ENCODE measurements around the gene MR1.
"Not testable (repeated sequence)": the region's sequence is repeated elsewhere in the genome, so short reads cannot be mapped to it uniquely, and the experiment has no call there.

MR1 gene

GRCh38 chr1:181043025-181043888, 9.5 kb downstream of the MR1 start:
- Histone ChIP-seq H3K9me3 (no peaks in the 10 kb centered on the region), H3K27ac (peak overlapping the region; percentile 51), H3K36me3 (peaks cover 28% of the 10 kb centered on the region), H3K4me3 (ENCODE audit: low read depth in 1 of 2, low read length in 1 of 2) (no peak overlapping the region), H3K27me3 (no peaks in the 10 kb centered on the region), H3K4me1 (ENCODE audit: control insufficient read depth in 1 of 2, insufficient read depth in 1 of 2, low read depth in 1 of 2, low read length in 1 of 2) (peaks cover 24 to 25% of the 10 kb centered on the region in 2 experiments)
- TF ChIP-seq, protein P1, sequence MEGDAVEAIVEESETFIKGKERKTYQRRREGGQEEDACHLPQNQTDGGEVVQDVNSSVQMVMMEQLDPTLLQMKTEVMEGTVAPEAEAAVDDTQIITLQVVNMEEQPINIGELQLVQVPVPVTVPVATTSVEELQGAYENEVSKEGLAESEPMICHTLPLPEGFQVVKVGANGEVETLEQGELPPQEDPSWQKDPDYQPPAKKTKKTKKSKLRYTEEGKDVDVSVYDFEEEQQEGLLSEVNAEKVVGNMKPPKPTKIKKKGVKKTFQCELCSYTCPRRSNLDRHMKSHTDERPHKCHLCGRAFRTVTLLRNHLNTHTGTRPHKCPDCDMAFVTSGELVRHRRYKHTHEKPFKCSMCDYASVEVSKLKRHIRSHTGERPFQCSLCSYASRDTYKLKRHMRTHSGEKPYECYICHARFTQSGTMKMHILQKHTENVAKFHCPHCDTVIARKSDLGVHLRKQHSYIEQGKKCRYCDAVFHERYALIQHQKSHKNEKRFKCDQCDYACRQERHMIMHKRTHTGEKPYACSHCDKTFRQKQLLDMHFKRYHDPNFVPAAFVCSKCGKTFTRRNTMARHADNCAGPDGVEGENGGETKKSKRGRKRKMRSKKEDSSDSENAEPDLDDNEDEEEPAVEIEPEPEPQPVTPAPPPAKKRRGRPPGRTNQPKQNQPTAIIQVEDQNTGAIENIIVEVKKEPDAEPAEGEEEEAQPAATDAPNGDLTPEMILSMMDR (IDR thresholded peaks at IDR 0.05), result no peak

DNA sequence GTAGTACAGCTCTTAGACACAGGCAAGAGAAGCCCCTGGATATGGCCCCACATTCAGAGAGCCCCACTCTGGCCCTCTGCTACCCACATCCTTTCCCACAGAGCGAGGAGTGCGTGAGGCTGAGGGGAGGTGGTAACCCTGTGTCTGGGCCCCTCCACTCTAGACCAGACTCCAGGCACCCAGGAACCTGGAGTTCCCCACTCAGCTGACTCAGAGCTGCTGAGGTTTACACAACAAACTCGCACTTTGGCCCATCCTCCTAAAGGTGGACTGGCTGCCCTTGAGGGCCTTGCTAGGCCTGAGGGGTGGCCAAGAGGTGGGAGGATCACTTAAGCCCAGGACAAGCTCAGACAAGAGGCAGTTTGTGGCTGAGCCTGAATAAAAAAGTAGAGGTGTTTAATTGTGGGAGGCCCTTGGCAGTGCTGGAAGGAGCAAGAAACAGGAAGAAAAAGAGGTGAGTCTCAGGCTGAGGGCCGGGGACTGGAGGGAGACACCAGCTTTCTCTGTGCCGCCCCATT, 10.7 kb downstream of the MR1 start:
- Histone ChIP-seq H3K4me1 (ENCODE audit: control insufficient read depth in 1 of 2, insufficient read depth in 1 of 2, low read depth in 1 of 2, low read length in 1 of 2) (peaks cover 23% of the 10 kb centered on the region in 2 experiments), H3K9me3 (no peaks in the 10 kb centered on the region), H3K27me3 (no peaks in the 10 kb centered on the region), H3K27ac (peak overlapping the region; percentile 77), H3K36me3 (peaks cover 31% of the 10 kb centered on the region), H3K4me3 (ENCODE audit: low read depth in 1 of 2, low read length in 1 of 2) (no peak overlapping the region)
- TF ChIP-seq, protein P1 (IDR thresholded peaks at IDR 0.05), result no peak

GRCh38 chr1:181045946-181046345, 12.2 kb downstream of the MR1 start:
- not testable (repeated sequence) for H3K27me3 ChIP-seq; H3K27ac ChIP-seq; H3K4me3 ChIP-seq (ENCODE audit: low read depth in 1 of 2, low read length in 1 of 2); H3K9me3 ChIP-seq
- Histone ChIP-seq H3K36me3 (peaks cover 44% of the 10 kb centered on the region), H3K4me1 (ENCODE audit: control insufficient read depth in 1 of 2, insufficient read depth in 1 of 2, low read depth in 1 of 2, low read length in 1 of 2) (peaks cover 23% of the 10 kb centered on the region in 2 experiments)

GRCh38 chr1:181049378-181049777, 15.6 kb downstream of the MR1 start:
- Histone ChIP-seq H3K27ac (no peak overlapping the region), H3K36me3 (peaks cover 75% of the 10 kb centered on the region), H3K4me1 (ENCODE audit: control insufficient read depth in 1 of 2, insufficient read depth in 1 of 2, low read depth in 1 of 2, low read length in 1 of 2) (peaks cover 6% of the 10 kb centered on the region in 2 experiments), H3K9me3 (no peaks in the 10 kb centered on the region), H3K4me3 (ENCODE audit: low read depth in 1 of 2, low read length in 1 of 2) (no peak overlapping the region), H3K27me3 (no peaks in the 10 kb centered on the region)
- TF ChIP-seq, protein P1 (IDR thresholded peaks at IDR 0.05), result no peak

- H3K9me3 ChIP-seq, result no peaks in the 10 kb centered on the region
- no peak overlapping the region for H3K27ac ChIP-seq
- H3K4me1 ChIP-seq (ENCODE audit: control insufficient read depth in 1 of 2, insufficient read depth in 1 of 2, low read depth in 1 of 2, low read length in 1 of 2), result no peaks in the 10 kb centered on the region
- H3K36me3 ChIP-seq, result peaks cover 84% of the 10 kb centered on the region
- H3K4me3 ChIP-seq (ENCODE audit: low read depth in 1 of 2, low read length in 1 of 2), result no peak overlapping the region
- TF ChIP-seq, protein P1 (IDR thresholded peaks at IDR 0.05), result no peak
- no peaks in the 10 kb centered on the region for H3K27me3 ChIP-seq
Observed at GRCh38 chr1:181050922-181051321, 17.1 kb downstream of the MR1 start.

- Histone ChIP-seq H3K9me3 (no peaks in the 10 kb centered on the region), H3K27ac (no peak overlapping the region), H3K36me3 (peaks cover 67% of the 10 kb centered on the region), H3K27me3 (no peaks in the 10 kb centered on the region), H3K4me3 (ENCODE audit: low read depth in 1 of 2, low read length in 1 of 2) (no peak overlapping the region), H3K4me1 (ENCODE audit: control insufficient read depth in 1 of 2, insufficient read depth in 1 of 2, low read depth in 1 of 2, low read length in 1 of 2) (peaks cover 0 to under 1% of the 10 kb centered on the region in 2 experiments)
- TF ChIP-seq, protein P1 (IDR thresholded peaks at IDR 0.05), result no peak
Observed at GRCh38 chr1:181056560-181056959, 22.8 kb downstream of the MR1 start.
